ENCODE measurements around the gene TLR5. TPM values are rescaled to one million over a fixed set of nuclear protein-coding genes. Genes with fewer than 3 reads are reported as not detected.

Gene TLR5
- total RNA-seq, 1 donor from 2014 or later, result 0.20 TPM

DNA sequence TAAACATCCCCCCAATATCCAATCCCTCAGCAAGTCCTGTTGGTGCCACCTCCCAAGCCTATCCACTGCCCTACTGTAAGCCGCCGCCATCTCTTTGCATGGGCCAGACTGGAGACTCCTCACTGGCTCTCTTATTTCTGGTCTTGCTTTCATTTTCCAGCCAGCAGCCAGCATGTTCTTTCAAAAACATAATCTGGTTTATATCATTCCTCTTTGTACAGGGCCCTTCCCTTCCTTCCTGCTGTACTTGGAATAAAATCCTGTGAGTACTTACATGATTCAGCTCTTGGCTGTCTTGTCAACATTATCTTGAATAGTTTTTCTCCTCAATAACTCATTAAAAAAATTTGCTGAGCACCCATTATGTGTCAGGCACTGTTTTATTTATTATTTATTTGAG lies 28.2 kb downstream of the TLR5 start:
- peak; percentile 35 for DNase-seq (ENCODE audit: low read depth, low spot score)

DNA sequence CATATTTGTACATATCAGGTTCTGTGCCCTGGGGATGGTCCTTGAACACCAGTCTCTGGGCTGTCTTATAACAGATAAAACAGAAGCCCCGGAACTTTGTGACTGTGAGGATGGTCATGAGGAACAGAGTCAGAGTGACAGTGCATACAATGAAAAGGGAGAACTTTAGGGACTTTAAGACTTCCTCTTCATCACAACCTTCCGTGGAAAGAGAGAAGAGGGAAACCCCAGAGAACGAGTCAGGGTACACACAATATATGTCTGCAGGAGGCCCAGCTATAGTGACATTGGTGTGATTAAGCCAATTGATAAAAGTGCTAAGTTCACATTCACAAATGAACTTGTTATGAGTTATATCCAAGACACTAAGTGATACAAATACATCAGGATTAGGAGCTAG lies 32.1 kb downstream of the TLR5 start:
- DNase-seq (ENCODE audit: low read depth, low spot score), result no peak

DNA sequence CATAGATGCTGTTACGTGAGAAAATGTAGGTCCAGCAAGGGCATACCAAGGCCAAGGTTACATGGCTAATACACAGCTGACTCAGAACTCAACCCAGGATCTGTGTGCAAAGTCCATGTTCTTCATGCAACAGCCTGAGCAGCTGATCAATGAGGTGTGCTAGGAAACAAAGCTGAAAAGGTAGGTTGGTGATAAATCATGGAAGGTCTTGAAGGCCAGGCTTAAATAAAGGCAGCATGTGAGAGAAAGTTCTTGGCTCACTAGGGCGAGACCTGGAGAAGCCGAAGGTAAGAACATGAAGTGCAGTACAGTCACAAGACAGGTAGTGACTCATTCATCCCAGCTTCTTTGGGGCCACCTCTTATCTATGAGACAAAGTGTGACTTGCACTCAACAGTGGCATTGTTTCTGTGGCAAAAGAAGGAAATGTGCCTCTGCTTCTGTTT lies 33.4 kb downstream of the TLR5 start:
- DNase-seq (ENCODE audit: low read depth, low spot score), result no peak

DNA sequence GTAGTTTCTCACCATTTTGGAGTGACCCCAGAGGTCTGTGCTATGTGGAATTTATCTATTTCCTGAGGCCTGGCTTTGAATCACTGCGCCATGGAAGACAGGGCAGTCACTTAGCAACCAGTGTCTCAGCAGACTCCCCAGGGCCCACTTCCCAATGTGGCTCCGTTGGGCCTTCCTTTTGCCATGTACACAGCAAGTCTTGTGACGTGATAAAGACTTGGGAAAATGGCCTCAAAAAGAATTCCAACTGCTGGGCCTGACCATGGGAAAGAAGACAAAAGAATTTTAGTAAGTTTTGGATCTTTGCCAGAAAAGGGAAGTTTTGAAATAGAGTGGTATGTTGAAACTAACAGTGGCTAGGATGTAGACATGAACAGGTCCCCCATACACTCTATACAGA lies 36.2 kb downstream of the TLR5 start:
- DNase-seq (ENCODE audit: low read depth, low spot score), result no peak

DNA sequence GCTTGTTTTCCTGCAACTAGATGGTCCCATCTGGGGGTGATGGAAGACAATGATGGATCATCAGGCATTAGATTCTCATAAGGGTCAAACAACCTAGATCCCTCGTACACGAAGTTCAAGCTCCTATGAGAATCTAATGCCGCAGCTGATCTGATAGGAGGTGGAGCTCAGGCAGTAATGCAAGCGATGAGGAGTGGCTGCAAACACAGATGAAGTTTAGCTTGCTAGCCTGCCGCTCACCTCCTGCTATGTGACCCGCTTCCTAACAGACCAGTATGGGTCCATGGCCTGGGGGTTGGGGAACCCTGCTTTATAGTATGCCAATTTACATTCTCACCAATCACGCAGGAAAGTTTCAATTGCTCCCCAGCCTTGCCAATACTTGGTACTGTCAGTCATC lies 37.5 kb downstream of the TLR5 start:
- no peak for DNase-seq (ENCODE audit: low read depth, low spot score)

DNA sequence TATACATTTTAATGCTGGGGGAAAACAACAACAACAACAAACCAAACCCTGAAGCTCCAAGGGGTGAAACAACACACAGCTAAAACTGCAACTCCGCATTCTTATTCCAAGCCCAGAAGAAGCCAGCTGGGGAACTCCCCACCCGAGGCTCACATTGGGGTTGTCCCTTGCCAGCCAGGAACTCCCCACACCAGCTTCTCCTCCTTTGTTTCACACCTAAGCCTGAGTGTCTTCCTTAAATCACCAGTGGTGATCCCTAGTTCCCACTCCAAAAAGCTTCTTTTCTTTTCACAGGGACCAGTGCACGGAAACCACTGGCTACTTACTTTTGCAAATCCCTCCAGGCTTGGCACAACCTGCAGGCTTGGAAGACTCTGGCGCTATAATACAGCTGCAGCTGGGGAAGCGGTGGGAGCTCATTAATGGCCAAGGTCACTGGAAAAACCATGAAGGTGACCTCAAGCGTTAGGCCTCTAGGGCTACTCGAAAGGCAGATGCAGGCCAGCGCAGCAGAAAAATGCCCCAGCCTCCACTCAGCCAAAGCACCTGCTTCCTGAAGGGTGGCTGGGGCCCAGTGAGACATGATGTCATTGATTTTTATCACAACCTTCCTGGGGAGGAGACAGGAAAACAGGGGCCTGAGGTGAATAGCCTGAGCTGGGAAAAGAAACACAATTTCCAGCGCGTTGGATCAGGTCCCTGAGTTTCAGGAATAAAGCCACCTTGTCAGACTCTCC lies 40.1 kb downstream of the TLR5 start:
- DNase-seq (ENCODE audit: low read depth, low spot score), result peak; percentile 88

DNA sequence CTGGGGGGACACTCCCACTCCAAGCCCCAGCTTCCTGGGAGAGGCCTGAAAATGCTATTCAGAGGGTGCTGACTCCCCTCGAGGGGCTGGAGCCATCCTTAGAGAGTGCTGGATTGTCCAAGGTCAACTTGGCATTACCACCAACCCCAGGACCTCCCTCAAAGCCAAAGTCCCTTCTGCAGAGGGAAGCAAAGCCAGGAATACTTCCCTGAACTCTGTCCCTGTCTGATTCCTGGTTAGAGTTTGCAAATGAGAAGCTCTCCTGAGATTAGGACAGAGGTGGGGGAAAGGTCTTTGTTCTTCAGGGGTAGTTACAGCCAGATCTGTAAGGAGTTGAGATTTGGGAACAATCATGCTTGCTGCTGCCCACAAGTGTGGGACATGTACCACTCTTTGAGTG lies 45.3 kb downstream of the TLR5 start:
- DNase-seq (ENCODE audit: low read depth, low spot score), result no peak

DNA sequence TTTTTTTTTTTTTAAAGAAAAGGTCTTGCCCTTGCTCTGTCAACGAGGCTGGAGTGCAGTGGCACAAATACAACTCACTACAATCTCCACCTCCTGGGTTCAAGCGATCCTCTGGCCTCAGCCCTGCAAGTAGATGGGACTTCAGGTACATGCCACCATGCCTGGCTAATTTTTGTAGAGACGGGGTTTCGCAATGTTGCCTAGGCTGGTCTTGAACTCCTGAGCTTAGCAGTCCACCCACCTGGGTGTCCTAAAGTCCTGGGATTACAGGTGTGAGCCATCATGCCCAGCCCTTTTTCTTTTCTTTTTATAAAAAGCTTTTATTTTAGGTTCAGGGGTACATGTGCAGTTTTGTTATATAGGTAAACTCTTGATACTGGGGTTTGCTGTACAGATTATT lies 47.2 kb downstream of the TLR5 start:
- no peak for DNase-seq (ENCODE audit: low read depth, low spot score)

DNA sequence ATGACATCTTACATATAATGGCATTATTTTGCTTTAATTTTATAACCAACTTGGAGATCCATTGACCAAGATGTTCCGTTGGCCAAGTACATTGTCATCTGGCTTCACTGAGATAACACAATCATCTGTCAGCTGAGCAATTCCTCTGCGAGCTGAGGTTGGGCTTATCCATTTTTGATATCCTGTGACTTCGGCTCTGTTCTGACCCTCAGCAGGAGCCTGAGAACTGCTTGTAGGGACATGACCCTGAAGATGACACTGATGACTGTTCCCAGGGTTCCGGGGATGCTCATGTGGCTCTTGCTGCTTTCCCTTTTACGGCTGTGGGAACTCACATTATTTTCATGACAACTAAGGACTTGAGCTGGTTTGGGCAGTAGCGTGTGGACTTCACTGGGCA lies 51.2 kb downstream of the TLR5 start:
- no peak for DNase-seq (ENCODE audit: low read depth, low spot score)

DNA sequence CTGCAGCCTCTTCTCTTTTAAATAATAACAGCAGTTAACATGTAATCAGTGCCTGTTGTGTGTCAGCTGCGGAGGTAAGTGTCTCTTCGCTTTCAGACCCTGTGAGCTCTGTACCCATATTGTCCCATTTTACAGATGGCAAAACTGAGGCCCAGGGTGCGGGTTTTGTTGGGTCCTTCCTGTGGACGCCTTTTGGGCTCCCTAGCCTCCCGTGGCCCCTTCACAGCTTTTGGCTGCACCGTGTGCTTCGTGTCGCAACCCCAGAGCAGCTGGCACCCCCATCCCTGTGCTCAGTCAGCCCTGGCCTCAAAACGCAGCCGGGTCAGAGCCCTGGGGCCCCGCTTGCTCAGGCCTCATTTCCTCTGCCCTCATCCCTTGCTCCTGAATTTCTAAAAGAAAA lies 53.8 kb downstream of the TLR5 start:
- no peak for DNase-seq (ENCODE audit: low read depth, low spot score)

DNA sequence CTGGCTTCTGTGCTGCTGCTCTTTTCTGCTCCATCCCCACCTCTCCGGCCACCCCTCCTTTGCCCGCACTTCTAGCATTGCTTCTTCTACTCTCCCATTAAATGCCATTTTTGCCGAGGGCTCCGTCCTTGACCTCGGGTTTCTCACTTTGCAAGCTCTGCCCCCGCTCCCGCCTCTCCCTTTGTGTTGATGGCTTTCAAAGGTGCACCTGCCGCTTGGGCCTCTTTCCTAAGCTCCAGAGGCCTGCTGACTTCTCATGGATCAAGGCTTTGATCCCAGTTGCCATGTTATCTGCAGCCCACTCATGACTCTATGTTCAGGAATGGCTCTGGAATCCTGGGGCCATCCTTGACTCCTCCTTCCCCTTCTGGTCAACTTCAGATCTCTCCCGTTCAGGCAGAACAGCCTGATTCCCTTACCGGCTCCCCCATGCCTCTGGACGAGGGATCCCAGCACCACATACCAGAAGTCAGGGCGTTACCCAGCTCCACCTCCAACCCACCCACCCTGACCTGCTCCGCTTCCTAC lies 54.3 kb downstream of the TLR5 start:
- no peak for DNase-seq (ENCODE audit: low read depth, low spot score)

DNA sequence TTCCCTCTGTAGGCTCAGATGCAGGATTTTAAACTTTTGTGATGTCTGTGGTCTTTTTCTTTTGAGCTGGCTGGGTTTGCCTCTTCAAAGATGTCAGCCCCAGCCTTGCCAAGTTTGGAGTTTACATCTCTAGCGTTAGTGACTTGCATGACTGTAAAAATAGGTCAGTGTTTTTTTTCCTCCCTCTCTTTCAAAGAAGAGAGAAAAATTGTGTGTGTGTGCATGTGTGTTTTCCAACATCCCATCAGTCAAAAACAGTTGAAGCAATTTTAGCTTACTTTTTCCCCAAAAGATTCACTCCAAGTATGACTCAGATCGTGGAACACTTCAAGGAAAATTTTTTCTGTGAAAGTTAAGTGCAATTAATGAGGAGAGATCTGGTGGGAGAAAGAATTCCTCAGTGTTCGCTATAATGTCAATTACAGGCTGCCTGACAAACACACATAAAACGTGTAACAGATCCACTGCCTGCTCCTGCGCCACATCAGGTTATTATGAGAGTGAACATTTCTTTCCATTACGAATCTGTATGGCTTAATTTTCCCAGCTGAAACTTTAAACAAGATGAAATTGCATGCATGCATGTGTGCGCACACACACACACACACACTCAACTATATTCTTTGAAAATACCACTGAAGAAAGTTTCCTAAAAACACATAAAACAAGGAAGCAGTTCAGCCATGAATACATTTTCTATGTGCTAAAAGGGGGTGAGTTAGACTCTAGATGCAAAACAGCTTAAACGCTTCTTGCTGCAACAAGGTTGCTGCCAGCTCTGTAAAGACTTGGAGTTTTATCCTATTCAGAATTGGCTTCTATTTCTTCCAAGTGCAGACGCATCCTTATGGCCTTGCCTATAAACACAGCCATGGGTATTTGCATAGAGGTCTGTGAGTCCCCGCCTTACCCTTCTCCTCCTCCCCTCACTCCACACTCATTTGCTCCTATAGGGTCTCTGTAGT lies 55.5 kb downstream of the TLR5 start:
- DNase-seq (ENCODE audit: low read depth, low spot score), result no peak

DNA sequence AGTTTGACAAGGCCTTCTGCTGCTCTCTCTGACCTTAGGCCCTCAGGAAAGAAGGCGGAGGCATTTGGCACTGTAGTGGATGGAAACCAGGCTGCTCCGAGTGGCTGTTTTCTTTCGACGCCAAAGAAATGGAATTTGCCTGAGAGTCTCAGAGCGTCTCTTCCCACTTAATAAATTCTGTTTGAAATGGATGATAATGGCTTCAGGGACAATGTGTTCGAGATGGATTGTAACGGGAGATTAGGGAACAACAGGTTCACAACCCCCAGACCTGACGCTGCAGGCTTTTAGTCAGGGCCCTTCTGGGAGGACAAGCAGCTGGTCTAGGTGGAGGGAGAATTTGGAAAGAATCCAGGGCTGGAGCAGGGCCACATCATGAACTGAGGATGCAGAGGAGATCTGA lies 58.6 kb downstream of the TLR5 start:
- DNase-seq (ENCODE audit: low read depth, low spot score), result no peak

DNA sequence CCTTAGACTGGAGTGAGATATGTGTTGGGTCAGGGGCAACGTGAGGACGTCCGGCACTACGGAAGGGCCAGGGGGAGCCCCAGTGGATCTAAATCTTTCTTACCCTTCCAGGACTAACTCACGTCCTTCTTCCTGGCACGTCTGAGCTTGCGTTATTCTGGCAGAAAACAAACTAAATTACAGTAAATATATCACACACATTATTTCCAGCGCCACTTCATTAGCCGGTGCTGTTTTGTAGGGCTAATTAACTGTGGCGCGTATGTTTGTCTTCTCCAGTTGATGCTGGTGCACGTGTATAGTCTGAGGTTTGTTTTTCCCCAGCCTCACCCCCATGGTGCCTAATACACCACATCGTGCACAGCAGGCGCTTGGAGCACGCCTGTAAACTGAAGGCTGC lies 59.2 kb downstream of the TLR5 start:
- DNase-seq (ENCODE audit: low read depth, low spot score), result no peak

DNA sequence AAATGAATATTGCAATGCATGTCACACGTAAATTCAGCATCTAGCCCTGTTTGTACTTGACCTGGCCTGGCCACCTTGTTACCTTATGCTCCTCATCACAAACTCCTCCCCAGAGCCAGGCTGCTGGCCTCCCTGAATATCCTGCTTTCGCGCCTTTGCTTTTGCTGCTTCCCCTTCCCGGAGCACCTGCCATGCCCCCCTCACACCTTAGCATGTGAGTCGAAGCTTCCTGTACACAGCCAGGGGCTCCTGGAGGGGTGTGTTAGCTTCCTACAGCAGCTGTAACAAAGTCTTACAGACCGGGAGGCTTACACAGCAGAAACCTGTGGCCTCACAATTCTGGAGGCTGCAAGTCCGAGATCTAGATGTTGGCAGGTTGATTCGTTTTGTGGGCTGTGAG lies 60.1 kb downstream of the TLR5 start:
- no peak for DNase-seq (ENCODE audit: low read depth, low spot score)

DNA sequence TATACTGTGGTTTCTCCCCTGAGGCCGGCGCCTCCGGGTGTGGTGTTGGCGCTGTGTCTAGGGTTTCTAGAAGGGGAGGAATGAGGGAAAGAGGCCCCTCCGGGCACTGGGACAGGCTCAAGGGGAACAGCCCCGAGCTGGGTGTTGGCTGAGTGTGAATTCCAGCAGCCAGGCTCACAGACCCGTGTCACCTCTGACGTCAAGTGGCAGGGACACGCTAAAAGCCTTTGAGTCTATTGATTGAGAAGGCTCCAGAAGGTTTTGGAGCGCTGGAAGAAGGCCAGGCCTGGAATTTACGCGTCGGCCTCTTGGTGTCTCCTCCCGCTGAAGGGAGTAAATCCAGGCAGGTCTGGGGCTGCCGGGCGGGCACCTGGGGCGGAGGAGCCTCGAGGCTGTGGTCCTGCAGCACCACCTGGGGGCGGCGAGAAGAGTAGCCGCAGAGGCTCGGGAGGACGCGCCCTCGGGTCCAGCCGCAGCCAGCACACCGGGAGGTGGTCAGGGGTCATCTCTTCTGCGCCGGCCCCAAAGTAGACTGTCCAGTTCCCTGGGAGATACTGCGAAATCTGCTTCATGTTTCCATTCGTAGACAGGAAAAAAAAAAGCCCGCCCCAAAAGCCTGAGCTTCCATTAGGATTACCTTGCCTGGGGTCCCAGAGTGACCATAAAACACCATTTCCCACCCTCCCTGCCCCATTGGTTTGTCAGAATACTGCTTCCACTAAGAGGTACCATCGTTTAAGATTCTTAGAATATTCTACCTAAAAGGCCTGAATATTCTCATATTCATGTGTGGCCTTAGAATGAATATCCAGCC lies 61.7 kb downstream of the TLR5 start:
- DNase-seq (ENCODE audit: low read depth, low spot score), result peak; percentile 51

DNA sequence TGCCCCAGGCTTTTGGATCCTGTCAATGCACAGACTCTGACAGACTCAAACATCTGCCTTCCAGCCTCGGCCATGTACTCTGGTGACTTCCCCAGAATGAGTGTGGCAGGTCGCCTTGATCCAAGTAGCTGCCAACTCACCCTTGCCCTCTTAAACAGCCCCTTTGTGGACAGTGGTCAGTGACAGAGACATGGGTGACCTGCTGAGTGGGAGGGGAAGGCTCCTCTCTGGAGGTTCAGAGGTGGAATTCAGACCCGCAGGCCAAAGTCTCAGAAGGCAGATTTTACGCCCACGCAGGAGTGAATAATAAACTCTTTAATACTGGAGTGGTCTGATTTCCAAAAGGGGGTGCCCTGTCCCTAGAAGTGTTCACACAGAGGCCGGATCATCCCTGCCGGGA lies 63.5 kb downstream of the TLR5 start:
- DNase-seq (ENCODE audit: low read depth, low spot score), result no peak

DNA sequence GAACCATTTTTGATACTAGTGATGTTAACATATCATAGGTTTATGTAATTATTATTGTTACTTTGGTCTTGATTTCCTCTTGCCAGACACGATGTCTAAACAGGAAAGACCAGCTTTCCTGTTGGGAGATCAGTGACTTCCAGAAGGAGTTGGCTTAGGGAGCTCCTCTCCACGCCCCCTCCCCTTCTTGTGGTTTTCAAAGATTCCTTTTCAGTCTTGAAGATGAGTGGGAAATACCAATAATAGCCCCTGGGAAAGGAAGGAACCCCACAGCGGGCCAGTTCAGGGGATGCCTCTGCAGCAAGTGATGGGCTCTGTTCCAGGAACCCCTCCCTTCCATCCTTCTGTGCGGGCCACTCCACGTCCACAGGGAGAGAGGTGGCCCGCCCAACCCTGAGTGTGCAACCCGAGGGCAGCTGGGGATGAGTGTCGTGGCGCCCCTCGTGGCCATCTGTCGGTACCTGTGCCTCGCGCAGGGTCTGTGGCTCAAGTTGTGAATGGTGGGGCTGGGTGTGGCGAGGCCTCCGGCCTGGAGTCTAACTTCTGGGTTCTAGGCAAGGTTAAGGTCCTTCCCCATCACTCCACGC lies 65.7 kb downstream of the TLR5 start:
- no peak for DNase-seq (ENCODE audit: low read depth, low spot score)

DNA sequence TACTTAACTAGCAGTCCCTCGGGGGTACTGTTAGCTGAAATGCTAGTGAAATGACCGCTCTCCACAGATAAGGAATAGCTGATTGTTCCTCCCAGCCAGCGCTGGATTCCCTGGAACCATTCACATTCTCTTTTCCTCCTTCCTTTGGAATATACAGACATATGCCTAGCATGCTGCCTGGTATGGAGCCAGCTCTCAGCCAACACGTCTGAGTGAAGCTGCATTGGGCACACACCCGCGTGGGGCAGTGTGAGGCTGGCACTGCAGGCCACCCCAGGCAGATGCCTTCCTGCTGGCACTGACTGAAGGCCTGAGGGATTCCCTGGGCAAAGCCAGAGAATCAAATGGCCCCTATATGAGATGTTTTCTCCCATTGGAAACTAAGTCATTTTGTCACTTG lies 66.7 kb downstream of the TLR5 start:
- no peak for DNase-seq (ENCODE audit: low read depth, low spot score)

DNA sequence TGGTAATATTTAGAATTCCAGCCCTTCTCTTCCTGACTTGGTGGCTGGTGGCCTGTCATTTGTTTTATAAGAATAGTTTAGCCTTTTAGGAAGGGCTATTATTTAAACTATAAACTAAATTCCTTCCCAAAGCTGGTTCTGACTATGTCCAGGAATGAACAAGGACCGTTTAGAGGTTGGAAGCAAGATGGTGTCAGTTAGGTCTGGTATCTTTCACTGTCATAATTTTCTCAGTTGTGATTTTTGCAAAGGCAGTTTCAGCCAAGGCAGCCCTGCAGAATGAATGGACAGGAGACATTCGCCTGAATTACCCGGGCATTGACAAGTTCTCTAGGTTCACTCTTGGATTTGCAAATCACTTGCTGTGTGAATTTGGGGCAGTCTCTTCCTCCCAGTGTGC lies 67.2 kb downstream of the TLR5 start:
- DNase-seq (ENCODE audit: low read depth, low spot score), result no peak

Data from pulmonary artery endothelial cell (primary cell).